GM19238 (cell line): ENCODE results near the gene PHC3.
"Not testable (repeated sequence)": the region's sequence is repeated elsewhere in the genome, so short reads cannot be mapped to it uniquely, and the experiment has no call there.

ENCODE experiments used
- DNase-seq: peaks from one replicate; pipeline ENCODE4 v3.0.0; 2011; ENCODE audit warnings: low spot score; ENCODE audit not compliant: insufficient read length

PHC3 gene, protein sequence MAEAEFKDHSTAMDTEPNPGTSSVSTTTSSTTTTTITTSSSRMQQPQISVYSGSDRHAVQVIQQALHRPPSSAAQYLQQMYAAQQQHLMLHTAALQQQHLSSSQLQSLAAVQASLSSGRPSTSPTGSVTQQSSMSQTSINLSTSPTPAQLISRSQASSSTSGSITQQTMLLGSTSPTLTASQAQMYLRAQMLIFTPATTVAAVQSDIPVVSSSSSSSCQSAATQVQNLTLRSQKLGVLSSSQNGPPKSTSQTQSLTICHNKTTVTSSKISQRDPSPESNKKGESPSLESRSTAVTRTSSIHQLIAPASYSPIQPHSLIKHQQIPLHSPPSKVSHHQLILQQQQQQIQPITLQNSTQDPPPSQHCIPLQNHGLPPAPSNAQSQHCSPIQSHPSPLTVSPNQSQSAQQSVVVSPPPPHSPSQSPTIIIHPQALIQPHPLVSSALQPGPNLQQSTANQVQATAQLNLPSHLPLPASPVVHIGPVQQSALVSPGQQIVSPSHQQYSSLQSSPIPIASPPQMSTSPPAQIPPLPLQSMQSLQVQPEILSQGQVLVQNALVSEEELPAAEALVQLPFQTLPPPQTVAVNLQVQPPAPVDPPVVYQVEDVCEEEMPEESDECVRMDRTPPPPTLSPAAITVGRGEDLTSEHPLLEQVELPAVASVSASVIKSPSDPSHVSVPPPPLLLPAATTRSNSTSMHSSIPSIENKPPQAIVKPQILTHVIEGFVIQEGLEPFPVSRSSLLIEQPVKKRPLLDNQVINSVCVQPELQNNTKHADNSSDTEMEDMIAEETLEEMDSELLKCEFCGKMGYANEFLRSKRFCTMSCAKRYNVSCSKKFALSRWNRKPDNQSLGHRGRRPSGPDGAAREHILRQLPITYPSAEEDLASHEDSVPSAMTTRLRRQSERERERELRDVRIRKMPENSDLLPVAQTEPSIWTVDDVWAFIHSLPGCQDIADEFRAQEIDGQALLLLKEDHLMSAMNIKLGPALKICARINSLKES

DNA sequence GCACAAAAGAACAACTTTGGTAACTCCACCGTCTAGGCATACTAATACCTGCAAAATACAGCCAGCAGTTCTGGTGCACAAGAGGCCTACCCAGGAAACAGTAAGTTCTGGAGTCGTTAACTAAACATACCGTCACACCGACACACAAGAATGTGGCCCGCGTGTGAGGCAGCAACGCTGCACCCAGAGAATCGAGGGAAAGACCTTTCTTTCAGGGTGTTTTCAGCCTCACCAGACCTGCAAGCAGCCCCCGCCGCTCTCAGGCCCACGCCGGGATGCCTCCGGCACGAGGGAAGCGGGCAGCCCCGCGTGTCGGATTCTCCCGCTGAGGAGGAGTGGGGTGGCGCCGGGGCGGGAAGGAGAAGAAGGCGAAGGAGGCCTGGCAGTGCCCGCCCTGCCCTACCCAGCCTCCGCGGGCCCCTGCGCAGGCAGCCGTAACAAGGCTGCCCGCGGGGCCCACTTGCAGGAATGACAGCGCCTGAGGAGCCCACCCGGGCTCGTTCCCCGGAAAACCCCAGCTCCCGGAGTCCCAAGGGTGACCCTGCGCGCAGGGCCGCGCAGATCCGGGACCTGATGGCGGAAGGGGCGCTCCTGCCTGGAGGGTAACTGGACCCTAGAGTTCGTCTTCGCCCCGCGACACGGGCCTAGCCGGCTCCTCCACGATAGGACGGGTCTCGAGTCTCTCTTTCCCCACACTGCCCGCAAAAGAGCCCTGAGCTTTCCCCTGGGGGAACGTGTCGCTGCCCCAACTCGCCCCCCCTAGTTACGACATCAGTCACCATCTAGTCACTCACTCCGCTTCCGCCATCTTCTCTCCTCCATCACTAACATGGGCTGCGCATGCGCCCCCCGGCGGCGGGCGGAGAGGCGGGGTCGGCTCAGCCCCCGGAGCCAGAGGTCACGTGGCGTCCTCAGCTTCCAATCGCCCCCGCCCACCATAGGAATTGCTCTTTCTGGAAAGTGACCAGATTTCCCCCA lies at the start of gene PHC3:
TSS of gene PHC3 (minus strand) at position 826 of the 978 bp plus-strand sequence. CDS start at position 808, 18 bp downstream.
- peak; percentile 91 for DNase-seq

DNA sequence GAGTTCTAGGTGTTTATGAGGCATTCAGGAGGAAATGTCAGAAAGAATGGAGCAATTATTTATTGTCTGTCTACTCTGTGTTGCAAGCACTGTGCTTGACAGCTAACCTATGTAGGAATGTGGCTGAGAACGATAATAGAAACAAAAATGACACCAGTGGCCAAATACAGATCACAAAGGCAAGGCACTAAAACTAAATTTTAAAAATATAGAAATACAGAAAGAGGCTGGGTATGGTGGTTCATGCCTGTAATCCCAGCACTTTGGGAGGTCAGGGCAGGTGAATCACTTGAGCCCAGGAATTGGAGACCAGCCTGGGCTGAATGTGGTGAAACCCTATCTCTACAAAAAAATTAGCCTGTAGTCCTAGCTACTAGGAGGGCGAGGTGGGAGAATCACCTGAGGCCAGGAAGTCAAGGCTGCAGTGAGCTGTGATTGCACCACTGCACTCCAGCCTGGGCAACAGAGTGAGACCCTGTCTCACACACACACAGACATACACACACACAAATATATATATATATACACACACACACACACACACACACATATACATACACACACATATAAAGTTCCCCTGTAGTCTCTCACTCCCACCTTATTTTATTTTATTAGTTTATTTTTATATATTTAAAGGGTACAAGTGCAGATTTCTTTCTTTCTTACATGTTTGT lies 46.7 kb upstream of the PHC3 start:
- DNase-seq, result no peak

DNA sequence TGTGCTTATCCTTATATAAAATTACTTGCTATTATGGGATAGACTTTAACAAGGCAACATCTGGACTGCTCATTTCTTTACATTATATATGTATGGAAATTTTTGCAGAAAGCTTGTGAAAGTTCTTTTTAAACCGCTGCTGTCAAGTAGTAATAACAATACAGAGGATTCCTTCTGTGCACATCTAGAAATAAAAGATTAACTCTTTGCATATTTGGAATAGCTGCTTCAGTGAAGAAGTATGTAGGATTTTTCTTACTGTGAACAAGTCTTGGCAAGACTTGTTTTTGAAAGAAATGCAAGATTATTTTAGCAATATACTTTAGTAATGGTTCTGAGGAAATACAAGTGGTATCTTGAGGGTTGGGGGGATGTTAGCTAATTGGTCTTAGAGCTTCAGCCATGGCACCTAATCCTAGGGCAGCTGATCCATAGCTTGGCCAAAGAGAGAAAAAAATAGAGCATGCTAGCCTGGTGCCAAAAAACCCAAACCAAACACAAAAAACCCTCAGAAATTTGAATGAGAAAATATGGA lies 45.0 kb upstream of the PHC3 start:
- DNase-seq, result no peak

DNA sequence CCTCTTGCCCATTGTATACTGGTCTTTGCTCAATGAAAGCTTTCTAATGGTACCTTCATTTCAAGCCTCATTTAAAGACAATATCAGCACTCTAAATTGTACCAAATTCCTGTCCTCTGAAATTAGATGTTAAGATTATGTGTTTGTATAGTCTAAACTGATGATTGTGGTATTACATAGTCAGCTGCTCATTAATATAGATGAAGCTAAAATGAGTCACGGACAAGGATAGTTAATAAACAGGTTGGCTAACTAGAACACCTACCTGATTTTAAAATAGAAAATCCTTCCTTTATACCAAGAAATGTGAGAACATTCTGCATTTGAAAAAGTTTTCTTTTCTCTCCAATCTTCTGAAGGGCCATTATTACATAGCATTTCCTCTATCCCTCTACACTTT lies 43.6 kb upstream of the PHC3 start:
- no peak for DNase-seq

DNA sequence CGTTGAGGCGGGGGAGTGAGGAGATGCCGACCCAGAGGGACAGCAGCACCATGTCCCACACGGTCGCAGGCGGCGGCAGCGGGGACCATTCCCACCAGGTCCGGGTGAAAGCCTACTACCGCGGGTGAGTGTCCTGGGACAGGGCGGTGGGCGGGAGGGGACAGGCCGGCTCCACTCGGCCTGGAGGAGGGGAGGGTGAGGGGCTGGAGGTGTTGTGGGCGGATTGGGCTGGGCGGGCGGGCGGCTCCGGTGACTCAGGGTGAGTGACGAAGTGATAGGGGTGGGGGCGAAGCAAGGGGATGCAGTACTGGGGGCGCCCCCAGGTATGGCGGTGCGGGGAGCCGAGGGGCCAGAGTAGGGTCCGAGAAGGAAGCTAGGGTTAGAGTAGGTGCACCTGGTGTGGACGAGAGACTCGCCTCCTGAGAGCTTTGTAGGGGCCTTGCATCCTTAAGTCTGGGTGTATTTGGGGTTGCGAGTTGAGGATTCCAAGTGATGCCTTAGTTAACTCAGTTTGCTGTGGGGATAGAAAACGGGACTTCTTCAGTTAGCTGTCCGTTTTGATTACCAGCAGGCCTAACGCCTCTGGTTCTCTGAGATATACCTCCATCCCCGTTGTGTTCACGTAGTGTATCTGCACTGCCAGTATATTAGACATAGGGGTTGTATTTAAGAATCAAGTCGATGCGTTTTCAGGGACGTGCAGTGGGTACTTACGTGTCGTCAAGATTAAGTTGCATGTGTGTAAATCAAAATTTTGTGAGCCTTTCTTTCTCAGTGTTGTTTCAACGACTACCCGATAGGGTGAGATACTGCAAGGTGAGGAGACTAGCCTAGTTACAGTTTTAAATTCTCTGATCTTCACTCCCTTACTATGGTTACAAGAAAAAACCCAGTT lies 41.4 kb upstream of the PHC3 start:
- DNase-seq, result peak; percentile 20

DNA sequence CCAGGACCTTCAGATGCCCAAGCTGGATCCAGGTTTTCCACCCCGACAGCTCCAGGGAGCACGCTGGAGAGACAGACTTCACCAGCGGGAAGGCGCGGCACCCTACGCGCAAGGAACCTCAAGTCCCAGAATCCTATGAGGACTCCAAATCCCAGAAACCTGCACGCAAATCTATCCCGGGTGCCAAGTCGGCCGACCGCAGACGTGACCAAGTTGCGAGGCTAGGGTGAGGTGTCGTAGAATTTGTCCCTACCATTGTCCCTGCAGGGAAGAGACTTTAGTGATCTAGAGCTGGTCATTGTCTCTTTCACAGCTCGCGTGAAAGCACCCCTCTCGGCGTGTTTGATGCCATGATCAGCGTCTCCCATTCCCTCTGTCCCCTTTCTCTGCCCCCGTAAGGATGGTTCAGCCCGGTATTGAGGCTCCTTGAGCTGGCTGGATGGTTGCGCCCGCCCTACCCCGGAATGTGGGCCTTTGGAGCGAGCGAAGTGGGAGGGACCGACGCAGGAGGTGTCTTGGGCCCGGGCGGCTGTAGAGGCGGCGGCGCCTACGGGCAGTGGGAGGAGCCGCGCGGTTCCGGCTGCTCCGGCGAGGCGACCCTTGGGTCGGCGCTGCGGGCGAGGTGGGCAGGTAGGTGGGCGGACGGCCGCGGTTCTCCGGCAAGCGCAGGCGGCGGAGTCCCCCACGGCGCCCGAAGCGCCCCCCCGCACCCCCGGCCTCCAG lies 40.6 kb upstream of the PHC3 start, which contains the start of gene PRKCI:
TSS of gene PRKCI (plus strand) at position 501 of the 723 bp plus-strand sequence. CDS start 246 bp downstream, outside the sequence.
- peak; percentile 81 for DNase-seq

DNA sequence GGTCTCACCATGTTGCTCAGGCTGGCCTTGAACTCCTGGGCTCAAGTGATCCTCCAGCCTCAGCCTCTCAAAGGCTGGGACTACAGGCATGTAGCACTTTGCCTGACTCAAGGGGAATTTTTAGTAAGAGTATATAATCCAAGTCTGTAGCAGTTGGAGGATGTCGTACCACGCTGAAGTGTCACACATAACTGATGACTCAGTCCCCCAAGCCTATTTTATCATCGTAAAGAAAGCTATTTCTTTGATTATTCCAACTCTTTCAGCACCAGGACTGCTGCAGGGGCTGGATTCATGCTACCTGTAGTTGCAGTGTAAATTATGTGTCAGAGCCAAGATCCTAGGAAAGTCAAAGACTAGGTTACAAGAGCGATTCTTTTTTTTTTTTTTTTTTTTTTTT lies 39.3 kb upstream of the PHC3 start:
- no peak for DNase-seq

DNA sequence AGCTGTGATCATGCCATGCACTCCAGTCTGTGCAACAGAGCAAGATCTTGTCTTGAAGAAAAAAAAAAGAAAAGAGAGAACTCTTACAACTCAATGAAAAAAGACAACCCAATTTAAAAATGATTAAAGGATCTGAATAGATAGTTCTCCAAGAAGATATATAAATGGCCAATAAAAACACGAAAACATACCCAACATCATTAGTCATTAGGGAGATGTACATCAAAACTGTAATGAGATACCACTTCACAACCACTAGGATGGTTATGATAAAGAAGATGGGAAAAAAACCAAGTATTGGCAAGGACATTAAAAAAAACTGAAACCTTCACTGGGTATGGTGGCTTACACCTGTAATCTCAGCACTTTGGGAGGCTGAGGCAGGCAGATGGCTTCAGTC lies 38.3 kb upstream of the PHC3 start:
- no peak for DNase-seq

DNA sequence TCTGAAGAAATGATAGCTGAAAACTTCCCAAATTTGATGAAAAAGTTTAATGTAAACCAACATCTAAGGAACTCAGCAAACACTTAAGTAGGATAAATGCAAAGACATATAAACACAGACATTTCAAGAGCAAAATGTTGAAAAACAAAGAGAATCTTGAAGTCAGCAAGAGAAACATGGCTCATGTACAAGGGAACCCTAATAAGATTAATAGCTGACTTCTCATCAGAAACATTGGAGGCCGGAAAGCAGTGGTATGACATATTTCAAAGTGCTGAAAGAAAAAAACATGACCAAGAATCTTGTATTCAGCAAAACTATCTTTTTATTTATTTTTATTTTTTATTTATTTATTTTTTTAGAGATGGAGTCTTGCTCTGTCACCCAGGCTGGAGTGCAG lies 30.1 kb upstream of the PHC3 start:
- no peak for DNase-seq

DNA sequence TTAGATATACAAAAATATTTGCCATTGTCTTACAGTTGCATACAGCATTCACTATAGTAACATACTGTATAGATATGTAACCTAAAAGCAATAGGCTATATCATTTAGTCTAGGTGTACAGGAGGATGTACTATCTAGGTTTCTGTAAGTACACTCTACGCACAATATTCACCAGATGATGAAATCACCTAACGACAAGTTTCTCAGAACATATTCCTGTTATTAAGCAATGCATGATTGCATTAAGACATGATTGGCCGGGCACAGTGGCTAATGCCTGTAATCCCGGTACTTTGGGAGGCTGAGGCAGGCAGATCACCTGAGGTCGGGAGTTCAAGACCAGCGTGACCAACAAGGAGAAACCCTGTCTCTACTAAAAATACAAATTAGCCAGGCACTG lies 26.2 kb upstream of the PHC3 start:
- DNase-seq, result no peak

DNA sequence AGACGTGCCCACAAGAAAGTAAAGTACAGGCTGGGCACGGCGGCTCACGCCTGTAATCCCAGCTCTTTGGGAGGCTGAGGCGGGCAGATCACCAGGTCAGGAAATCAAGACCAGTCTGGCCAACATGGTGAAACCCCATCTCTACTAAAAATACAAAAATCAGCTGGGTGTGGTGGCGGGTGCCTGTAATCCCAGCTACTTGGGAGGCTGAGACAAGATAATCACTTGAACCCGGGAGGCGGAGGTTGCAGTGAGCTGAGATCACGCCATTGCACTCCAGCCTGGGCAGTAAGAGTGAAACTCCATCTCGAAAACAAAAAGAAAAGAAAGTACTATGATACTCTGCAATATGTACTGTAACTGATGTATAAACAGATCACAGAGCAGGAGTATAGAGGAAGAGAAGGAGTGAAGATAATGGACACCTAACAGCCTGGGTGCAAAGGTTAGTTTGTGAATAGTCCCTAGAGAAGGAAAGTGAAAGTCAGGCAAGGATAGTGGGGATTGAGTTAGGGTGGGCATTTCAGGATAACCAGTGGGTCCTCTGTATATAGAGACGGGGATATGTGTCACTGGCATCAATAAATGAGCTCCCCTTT lies 24.7 kb upstream of the PHC3 start:
- DNase-seq, result not testable (repeated sequence)

DNA sequence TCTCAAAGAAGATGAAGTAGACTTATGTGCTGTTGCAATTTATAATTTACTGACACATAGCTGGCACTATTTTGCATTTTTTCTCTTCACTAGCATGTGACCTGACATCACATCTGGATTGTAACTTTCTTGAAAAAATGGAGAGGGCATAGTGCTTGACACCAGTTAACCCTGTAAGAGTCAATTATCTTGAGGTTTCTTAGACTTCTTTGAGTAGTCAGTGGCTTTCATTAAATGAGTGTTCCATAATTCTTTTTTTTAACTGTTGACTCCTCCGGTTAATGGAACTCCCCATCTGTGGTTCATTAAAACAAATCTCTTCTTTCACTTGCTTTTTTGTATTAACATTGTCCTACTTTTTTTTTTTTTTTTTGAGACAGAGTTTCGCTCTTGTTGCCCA lies 23.8 kb upstream of the PHC3 start:
- no peak for DNase-seq

DNA sequence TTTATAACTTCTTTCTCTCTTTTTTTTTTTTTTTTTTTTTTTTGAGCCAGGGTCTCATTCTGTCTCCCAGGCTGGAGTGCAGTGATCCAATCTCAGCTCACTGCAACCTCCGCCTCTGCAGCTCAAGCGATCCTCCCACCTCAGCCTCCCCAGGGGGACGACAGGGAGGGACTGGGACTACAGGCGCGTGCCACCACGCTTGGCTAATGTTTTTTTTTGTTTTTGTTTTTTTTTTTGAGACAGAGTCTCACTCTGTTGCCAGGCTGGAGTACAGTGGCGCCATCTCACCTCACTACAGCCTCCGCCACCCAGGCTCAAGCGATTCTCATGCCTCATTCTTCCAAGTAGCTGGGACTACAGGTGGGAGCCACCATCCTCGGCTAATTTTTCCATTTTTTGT lies 23.0 kb upstream of the PHC3 start:
- DNase-seq, result no peak

DNA sequence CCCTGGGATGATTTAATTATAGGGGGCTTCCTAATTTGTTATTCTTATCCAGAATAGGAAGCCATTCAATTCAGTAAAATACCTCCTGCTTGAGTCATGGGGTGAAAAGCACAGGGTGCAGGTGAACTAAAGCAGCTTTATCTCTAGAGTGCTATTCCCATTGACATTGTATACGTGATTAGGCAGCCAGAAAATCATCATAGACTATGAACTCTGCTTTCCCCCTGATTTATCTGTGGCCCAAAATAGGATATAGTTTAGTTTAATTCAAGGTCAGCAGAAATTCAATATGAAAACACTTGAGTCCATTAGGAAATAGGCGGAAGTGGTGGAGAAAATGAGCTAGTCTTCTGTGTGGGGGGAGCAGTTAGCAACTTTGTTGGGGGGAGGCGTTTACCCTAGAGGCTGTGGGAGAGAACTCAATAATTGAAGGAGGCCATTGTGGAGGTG lies 22.5 kb upstream of the PHC3 start:
- DNase-seq, result no peak

DNA sequence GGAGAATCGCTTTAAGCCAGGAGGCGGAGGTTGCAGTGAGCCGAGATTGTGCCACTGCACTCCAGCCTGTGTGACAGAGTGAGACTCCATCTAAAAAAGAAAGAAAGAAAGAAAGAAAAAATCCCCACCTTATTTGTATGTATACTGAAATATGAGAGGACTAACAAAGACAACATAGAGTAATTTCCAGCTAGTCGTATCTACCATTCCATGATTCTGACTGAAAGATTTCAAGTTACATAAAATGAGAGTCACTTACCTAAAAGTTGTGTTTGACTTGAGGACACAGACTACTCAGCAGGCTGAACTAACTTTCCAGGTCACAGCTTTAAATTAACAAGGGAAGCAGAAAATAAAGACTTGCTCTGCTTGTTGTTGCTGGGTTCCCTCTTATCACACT lies 21.9 kb upstream of the PHC3 start:
- no peak for DNase-seq

DNA sequence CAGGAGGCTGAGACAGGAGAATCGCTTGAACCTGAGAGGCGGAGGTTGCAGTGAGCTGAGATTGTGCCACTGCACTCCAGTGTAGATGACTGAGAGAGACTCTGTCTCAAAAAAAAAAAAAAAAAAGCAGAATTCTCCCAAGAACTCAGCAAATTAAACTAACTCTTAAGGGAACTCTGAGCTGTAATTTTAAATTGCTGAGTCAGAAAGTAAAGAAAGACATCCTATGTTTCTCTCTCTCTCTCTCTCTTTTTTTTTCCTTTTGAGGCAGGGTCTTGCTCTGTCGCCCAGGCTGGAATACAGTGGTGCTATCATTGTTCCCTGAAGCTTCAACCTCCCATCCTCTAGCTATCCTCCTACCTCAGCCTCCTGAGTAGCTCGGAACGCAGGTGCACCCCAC lies 20.0 kb upstream of the PHC3 start:
- no peak for DNase-seq

DNA sequence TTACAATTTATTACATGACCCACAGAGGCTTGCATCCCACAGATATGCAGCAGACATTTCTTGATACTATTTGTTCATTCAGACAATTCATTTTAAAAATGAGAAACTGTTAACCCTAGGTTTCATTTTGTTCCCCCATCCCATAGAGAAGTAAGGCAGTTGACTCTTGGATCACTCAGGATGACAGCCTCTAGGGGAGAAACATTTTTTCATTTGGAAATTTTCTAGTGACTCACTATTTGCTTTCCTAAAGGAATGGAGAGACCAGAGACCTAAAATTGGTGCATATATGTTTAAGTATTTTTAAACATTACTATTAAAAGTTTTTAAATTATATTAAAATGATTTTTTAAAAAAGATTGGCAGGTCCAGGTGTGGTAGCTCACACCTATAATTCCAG lies 19.5 kb upstream of the PHC3 start:
- DNase-seq, result no peak

DNA sequence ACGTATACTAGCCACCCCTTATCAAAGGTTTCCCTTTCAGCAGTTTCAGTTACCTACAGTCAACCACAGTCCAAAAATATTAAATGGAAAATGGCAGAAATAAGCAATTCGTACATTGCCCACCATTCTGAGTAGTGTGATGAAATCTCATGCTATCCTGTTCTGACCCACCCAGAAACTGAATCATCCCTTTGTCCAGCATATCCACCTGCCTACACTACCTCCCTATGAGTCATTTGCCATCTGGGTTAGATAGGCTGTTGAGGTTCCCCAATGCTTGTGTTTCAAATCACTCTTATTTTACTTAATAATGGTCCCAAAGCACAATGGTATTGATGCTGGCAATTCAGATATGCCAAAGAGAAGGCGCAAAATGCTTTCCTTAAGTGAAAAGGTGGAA lies 15.3 kb upstream of the PHC3 start:
- no peak for DNase-seq
